HepG2 (cell line): Measurements from ENCODE around the gene NOS1AP.

ENCODE experiments used
- HDAC6 ChIP-seq: fragments of 200-600 bp; sonication (generic); IDR thresholded peaks from 2 replicates; pipeline ENCODE4 v1.7.0; 2017; ENCODE audit warnings: mild to moderate bottlenecking, antibody characterized with exemption, low read length, low read depth
- NFKBIZ ChIP-seq: IDR thresholded peaks from 2 replicates; pipeline ENCODE4 v1.6.1; 2018; ENCODE audit warnings: missing genetic modification reagents, missing compliant biosample characterization
- POLR2AphosphoS5 ChIP-seq: IDR thresholded peaks from 2 replicates; pipeline ENCODE4 v1.6.1; 2012; ENCODE audit warnings: low read depth, low read length
- ZNF292 ChIP-seq: sonication (generic); formaldehyde crosslinking; IDR thresholded peaks from 2 replicates; pipeline ENCODE4 v1.8.1; 2022; ENCODE audit warnings: mild to moderate bottlenecking, low read depth, missing genetic modification reagents, borderline replicate concordance
- ZNF639 ChIP-seq: conservative IDR thresholded peaks from 2 replicates; pipeline ENCODE4 v1.6.1; 2018; ENCODE audit warnings: missing genetic modification reagents
- ZNF674 ChIP-seq: sonication (generic); formaldehyde crosslinking; IDR thresholded peaks from 2 replicates; pipeline ENCODE4 v1.5.0; 2020; ENCODE audit warnings: low read depth, mild to moderate bottlenecking, missing genetic modification reagents

GRCh38 chr1:162134646-162135045 is 65.2 kb downstream of the NOS1AP start:
- no peak for TF ChIP-seq HDAC6
- no peak for TF ChIP-seq ZNF674
- no peak for TF ChIP-seq ZNF639 (CRISPR knock-in tag)
- no peak for TF ChIP-seq NFKBIZ (CRISPR knock-in tag)
- no peak for TF ChIP-seq ZNF292 (CRISPR knock-in tag)
- no peak for TF ChIP-seq POLR2AphosphoS5
